GM19372 (cell line): ENCODE measurements around the gene SLC25A13.

Source experiments
- ATAC-seq: cut with Tn5 transposase; IDR thresholded peaks from one replicate; pipeline ENCODE4 v1.9.1; 2021; ENCODE audit warnings: mild to moderate bottlenecking, low read depth, moderate library complexity; ENCODE audit not compliant: unreplicated experiment

SLC25A13 gene

DNA sequence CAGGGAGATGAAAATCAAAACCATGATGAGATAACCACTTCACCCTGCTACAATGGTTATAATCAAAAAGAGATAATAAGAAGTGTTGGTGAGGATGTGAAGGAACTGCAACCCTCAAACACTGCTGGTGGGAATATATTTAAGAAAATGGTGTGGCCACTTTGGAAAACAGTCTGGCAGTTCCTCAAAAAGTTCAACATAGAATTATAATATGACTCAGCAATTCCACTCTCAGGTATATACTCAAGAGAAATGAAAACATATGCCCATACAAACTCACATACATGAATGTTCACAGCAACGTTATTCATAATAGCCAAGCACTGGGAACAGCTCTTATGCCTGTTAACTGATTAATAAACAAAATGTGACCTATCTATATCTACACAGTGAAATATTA lies 104.8 kb downstream of the SLC25A13 start:
- no peak for ATAC-seq

DNA sequence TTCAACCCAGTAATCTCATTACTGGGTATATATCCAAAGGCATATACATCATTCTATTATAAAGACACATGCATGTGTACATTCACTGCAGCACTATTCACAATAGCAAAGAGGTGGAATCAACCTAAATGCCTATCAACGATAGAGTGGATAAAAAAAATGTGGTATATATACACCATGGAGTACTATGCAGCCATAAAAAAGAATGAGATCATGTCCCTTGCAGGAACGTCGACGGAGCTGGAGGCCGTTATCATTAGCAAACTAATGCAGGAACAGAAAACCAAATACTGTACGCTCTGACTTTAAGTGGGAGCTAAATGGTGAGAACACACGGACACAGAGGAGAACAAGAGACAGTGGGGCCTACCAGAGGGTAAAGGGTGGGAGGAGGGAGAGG lies 105.5 kb downstream of the SLC25A13 start:
- ATAC-seq: no peak

DNA sequence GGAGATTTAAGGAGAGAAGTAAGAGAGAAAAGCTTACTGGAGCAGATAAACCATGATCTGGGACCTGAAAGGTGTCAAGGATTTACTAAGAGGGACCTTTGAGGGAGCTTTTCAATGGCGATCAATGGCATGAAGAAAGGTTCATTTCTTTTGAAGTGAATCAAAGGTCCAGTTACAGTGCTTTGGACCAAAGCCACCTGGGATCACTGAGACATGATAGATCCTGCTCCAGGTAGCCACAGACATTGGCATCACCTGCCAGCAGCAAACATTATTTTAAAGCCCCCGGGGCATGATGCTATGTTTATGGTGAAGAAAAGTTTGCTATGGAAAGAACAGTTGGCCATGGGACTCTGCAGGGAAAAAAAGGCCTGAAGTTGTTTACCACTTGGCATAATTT lies 109.4 kb downstream of the SLC25A13 start:
- ATAC-seq: no peak

DNA sequence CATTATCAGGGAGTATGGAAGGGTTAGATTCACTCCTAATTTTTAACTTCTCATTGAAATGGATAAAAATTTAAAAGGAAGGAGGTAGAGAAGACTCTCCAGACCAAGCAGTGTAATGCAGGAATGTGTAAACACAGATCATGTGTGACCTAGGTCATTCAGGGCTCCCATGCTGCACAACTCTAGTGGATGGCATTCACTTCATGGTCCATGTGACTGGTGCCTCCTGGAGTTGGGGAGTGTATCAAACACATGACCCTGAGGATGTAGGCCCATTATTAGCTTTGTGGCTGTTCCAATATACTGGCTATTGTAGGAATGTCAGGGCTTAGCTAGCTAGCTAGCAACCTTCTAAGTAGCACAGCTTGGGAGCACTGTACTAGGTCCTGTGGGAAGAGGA lies 109.9 kb downstream of the SLC25A13 start:
- ATAC-seq: no peak

DNA sequence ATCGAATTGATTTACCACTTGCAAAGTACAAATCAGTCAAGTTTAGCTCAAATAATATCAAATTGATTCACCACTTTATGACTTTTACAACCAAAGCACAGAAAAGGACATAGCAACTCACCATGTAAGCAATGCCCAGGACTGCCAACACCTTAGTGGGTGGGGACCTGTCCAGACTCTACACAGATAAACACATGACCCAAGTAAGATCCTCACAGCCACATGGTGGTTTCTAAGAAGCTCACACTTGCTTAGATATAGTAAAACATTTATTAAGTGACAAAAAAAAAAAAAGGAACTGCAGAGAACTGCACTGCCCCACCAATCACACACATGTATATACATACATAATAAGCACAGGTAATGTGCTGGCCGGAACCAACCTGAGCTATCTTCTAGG lies 116.2 kb downstream of the SLC25A13 start:
- no peak for ATAC-seq

DNA sequence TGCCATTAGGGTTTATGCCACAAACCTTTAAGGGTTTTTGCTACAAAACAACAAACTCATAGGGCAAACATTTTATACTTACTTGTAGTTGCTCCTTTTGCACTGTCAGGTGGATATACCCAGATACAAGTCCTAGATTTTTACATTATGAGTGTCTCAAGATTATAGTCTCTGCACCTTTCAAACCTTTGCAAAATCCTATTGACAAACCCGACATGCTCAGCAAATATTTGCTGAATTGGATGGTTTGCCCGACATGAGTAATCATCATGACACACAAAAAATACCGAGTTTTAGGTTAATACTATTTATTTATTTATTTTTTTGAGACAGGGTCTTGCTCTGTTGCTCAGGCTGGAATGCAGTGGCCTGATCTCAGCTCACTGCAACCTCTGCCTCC lies 117.3 kb downstream of the SLC25A13 start:
- no peak for ATAC-seq

DNA sequence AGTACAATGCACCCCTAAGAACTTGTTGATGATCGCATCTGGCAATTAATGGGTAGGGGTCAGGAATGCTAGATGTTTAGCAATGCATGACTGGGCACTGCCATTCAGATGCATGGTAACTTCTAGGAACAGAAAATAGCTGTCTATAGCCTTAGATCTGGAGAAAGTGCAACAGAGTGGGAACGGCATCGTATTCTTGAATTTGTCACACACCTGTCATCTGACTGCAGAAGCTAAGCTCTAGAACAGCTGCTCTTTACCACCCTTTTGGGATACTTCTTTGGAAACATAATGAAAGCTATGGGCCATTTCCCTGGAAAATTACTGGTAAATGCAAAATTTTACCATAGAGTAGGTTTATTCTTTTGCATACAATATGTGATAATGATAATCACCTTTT lies 118.1 kb downstream of the SLC25A13 start:
- no peak for ATAC-seq

DNA sequence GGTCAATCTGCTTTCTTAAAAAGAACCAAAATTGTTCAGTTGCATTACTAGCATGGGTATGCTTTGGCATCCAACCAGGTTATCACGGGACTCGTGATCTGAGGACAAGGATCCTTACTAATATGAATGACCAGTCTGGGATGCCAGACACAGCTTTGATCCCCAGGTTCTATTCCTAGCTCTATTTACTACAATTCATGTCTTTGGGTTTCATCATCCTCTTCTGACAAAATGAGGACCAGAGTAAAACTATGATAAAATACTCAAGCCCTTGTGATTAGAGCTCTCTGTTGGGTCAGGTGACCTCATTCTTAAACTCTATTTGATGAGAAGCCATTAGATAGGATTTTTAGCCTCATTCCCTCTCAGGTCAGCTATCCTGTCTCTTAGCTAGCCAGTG lies 119.8 kb downstream of the SLC25A13 start:
- ATAC-seq: no peak

DNA sequence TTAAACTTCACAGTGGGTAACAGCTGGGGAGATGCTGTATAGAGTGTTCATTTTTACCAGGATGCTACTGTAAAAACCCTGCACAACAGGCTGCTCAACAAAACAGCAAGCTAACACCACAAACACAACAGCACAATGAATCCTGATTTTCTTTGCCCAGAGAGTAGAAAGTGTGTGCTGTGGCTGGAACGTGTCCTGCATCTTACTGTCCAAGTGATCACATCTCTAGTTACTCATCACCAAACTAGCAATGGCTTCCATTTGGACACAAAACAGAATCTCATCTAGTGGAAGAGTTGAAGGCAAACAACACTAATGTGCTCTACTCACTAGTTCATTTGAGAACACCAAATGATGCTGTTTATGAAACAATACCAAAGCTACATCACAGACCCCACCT lies 121.2 kb downstream of the SLC25A13 start:
- ATAC-seq: no peak

DNA sequence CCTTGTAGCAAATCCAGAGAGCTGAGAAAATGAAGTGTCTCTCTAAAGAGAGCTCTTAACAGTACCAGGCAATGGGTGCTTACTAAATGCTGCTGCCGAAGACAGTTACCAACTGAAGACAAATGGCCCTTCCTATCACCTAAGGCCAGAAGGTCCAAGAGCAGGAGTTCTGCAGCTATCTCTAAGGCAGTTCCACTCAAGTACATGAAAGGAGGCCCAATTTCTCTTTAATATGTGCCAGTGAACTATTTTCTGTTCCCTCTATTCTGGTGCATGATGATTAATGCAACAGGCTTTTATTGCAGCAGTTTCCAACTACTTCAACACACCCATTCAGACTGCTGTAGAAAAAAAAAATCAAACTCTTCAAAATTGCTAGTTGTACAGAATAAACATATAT lies 122.5 kb downstream of the SLC25A13 start:
- no peak for ATAC-seq

DNA sequence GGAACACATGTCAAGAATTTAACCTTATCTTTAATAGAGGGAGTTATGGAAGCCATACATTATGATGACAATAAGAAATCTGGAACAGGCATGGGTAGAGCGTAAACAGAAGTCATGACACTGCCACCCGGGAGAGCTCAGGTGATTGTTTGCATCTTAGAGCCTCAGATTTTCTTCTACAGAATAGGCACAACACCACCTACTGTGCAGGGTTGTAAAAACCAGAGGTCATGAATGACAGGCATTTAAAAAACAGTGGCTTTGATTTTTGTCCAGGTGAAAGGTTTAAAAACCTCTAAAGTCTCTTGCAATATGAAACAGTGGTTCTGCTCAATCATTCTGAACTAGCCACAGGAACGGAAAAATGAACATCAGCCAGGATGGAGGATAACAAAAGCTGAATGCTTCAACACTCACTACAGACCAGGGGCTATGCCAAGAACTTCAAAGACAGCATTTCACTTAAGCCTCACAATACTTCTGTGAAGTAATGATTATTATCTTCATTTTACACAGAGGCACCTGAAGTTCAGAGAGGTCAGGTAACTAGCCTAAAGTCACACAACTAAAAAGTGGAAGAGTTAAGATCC lies 123.8 kb downstream of the SLC25A13 start:
- no peak for ATAC-seq

DNA sequence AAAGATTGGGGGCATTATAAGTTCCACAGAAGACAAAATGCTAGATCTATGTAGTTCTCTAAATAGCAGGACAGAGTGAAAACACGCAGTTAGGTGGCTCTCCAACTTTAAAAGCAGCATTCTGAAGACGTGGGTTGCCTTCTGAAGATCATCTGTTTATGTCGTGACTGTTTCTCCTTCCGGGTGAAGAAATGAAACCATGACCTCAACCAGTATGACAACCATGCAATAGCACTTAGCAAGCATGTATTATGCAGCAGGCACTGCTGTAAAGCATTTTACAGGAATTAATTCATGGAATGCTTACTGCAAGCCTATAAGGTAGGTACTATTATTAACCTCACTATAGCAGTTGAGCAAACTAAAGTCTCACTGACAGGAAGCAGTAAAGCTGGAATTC lies 125.2 kb downstream of the SLC25A13 start:
- ATAC-seq: no peak

DNA sequence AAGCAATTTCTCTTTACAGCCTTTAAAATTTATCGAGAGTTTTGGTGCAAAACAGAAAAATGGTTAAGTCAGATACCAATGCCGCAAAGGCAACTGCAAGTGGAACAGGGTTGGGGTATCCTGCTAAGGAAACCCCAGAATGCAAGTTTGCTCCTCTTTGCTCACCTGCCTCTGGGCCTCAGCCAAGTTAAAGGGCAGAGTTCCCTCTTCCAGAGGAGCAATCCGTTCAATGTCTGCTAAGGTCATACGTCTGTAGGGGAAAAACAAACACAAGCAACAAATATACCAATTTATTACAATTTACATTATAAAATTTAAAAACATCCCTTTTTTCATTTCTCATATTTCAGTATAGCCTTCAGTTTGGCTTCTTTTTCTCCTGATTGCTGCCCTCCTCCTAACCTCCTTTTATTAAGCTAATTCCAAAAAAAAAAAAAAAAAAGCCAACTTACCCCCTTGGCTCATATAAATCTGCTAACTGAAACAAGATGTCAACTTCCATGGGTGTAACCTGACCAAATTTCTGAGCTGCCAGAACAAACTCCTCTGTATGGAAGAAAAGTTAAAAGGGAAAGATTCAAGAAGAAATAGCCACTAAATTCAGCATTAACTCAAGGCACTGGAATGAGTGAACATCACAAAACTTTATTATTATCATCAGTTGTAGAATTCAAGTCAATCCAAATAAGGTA lies 132.6 kb downstream of the SLC25A13 start:
- no peak for ATAC-seq

DNA sequence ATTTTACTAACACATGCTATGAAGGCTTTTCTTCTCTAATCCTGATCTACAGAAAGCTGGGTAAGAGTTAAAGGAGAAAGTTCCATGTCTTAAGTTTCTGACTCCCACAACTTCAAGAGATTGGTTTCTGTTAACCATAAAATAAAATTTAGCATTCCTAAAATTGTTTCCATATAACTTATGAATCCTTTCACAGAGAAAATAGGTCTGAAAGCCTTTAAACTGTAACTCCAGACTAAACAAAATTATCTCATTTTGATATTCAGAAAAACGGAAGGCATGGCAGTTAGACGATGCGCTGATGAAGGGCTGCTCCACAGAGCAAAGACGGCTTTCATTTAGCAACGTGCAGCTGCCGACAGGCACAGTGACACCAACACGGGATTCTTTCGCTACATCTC lies 133.3 kb downstream of the SLC25A13 start:
- ATAC-seq: no peak

DNA sequence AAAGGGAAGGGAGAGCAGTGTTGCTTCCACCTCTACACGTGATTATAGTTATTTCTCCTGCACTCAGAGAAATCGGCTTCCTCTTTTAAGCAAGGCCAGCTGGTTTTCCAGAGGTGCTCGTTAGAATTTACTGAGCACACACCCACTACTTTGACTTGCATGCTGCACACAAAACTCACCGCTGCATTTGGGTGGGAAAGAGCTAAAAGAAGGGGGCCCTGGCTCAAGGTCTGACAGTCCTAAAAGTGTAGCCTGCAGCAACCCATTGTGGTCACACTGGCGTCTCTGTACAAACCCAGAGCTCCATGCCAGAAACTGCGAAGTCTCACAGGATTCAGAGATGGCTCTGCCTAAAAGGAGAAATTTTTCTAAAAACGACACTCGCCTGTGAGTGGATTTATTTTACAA lies 133.7 kb downstream of the SLC25A13 start:
- no peak for ATAC-seq

DNA sequence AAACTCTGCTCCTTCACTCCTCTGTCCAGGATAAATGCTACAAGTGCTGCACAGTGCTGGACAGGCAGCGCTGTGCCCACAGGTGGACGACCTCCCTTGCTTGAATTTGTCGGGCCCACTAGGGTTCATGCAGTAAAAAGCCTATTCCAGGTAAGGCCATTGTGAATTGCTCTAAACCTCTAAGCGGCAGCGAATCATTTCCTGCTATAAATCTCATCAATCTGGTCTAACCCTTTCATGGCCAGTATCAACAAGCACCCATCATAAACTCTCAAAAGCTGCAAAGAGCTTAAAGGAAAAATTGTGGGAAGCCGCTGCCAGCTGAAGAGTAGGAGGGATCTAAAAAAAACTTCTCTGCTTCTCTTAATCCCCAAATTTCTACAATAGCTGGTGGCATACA lies 134.2 kb downstream of the SLC25A13 start:
- ATAC-seq: no peak

DNA sequence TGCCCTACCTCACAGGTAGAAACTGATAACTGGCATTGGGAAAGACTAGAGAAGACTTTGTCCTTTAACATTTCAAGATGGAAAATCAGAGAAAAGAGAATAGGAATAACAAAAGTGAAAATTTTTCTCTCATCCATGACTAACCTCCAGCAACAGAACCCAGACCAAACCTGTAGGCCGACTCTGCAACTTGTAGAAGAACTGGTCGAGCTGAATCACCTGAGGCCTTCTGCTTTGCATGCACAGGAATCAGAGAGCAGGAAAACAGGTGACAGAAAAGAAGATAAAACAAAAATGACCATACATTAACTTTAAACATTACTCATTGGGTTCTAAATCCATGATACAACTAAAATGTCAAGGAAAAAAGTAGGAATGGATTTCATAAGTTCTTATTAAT lies 137.1 kb downstream of the SLC25A13 start:
- no peak for ATAC-seq

DNA sequence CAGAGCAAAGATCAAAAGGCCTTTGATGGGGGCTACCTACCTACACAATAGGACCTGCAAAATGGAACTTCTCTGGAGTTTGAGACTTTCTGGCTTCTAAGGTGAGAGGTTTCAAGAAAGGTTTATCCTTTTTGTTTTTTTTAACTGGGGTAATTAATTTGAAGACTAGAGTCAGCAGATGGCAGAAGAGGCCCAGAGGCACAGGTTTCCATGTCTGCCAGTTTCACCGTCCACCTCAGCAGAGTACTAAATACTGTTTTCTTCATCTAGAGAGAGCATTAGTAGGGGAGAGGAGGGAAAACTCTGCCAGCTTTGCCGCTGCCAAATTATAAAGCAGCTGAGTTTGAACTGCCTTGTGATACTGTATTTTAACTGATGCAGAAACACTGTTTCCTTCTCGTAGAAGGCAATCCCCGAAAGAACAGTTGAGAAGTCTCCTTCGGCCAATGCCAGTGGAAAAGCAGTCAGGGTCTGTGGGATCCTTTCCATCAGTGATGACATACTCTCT lies 138.7 kb downstream of the SLC25A13 start:
- ATAC-seq: no peak

DNA sequence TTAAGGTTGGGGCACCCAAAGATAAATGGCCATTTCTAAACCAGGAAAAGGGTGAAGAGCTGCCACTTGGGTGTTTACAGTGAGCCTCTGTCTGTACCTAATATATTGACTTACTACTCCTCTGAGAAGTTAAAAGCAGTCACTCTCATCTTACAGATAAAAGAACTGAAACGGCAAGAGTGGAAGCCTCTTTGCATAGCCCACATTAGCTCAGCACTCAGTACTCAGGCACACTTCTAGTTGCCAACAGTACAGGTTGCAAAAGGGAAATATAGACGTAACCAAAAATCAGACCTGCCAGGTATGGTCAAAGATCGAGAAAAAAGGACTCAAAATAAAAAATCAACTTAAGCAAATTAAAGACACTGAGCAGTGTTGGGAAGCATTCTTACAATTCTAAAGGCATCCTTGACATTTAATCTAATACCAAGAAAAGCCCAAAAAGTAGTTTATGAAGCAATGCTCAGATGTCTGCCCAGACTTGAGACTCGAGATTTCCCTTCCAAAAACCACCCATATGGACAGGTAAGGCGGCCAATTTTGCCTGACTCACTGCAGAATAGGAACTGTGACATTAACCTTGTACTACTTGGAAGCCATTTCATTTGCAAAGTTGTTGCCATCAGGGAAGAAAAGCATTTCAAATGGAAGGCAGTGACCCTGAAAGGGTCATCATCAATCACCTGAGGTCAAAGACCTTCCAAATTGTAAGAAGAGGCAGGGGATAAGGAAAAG lies 139.3 kb downstream of the SLC25A13 start:
- no peak for ATAC-seq

DNA sequence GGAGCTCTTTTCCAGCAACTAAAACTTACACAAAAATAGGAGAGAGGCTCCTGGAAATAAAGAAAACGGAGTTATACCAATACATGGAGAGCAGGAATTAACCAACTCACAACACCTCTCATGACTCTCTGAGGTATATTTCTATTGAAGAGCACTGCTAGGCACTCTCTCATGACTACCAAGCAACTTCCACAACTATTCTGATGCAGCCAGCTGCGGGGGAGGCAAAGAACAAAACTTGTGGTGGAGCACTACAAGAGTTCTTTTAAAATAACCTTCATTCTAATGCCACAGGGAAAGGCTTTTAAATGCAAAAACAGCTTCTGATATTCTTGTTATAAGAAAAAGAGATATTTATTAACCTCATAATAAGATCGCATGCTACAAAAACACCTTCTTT lies 140.7 kb downstream of the SLC25A13 start:
- no peak for ATAC-seq

DNA sequence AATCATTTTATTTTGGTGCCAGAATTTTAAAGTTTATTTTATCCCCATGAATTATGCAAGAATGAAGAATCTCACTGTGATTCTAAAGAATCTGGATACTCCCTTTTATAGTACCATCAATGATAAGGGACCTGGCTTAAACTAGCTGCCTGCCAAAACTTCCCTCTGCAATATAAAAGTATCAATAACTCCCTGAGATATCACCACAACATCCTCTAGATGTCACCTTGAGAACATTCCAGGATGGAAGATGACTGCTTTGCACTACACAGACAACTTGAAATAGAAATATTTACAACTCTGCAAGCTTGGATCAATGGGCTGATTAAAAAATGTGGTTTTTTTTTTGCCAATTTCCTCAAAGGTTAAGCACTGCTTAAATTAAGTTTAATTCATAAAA lies 142.1 kb downstream of the SLC25A13 start:
- ATAC-seq: no peak

DNA sequence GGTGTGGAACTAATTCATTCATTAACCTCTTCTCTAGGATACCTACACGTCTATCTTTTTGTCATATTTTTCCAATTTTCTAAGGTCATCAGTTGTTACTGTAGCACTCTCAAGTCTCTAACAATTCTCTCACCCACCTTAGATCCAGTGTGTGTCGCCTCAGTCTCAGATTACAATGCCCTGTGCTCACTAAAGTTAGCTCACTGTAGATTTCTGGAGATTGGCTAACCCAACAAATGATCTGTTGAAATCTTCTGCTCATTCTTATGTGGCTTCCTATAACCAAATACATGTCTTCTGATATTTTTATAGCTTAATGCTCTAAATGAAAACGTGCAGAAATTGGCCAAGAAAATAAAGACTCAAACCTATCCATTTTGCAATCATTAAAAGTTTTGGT lies 142.6 kb downstream of the SLC25A13 start:
- no peak for ATAC-seq
